A549 treated with DMSO at 1 μM for 4 hours (cell line): ENCODE measurements around the gene CD300H. TPM values are rescaled to one million over a fixed set of nuclear protein-coding genes. Genes with fewer than 3 reads are reported as not detected.

ENCODE experiments used
- total RNA-seq: library from RNA; stranded (reverse); fragments of 200-300 nt; extraction: Qiagen RNA extraction; gene quantifications from 5 replicates; pipeline ENCODE4 v1.2.3, GENCODE V29; 2022; ENCODE audit warnings: low read depth

CD300H gene
- total RNA-seq: 0.53 to 0.88 TPM (median 0.55 TPM) in 3 of 5 replicates, not detected in the others

GRCh38 chr17:74567397-74567796 is at the start of gene CD300H:
TSS of gene CD300H (minus strand) at chr17:74567509.

GRCh38 chr17:74592087-74592990 is 25.0 kb upstream of the CD300H start, which contains the start of gene CD300LD:
TSS of gene CD300LD (minus strand) at chr17:74592283. CDS start at chr17:74592202, 81 bp downstream.

GRCh38 chr17:74545843-74546230 is 21.5 kb downstream of the CD300H start, which contains the start of gene CD300C:
TSS of gene CD300C (minus strand) at chr17:74546115. CDS start at chr17:74545782, 333 bp downstream.

GRCh38 chr17:74531231-74531761 is 36.0 kb downstream of the CD300H start, which contains the start of gene CD300LB:
TSS of gene CD300LB (minus strand) at chr17:74531475. CDS start at chr17:74531350, 125 bp downstream.

Other genes with a start within 250 kb of the CD300H start
- not detected in 5 replicates for gene KIF19, start 241.3 kb downstream of the CD300H start, total RNA-seq
- 0.08 TPM in 1 of 5 replicates, not detected in the others for gene BTBD17, start 205.6 kb downstream of the CD300H start, total RNA-seq
- not detected in 5 replicates for gene GPR142, start 200.0 kb downstream of the CD300H start, total RNA-seq
- 61.8 to 88.6 TPM (median 75.6 TPM) in 5 replicates for gene GPRC5C, start 135.4 kb downstream of the CD300H start, total RNA-seq
- gene CD300A, start 100.9 kb downstream of the CD300H start, total RNA-seq: 0.06 to 1.1 TPM (median 0.08 TPM) in 4 of 5 replicates, not detected in the other
- 0.07 to 0.12 TPM in 2 of 5 replicates, not detected in the others for gene CD300LB, start 36.0 kb downstream of the CD300H start, total RNA-seq
- 0.15 to 0.26 TPM (median 0.23 TPM) in 5 replicates for gene CD300C, start 21.4 kb downstream of the CD300H start, total RNA-seq
- gene CD300LD, start 24.8 kb upstream of the CD300H start, total RNA-seq: not detected in 5 replicates
- gene CD300E, start 56.2 kb upstream of the CD300H start, total RNA-seq: not detected in 5 replicates
- gene CD300LF, start 145.4 kb upstream of the CD300H start, total RNA-seq: not detected in 5 replicates
- gene RAB37, start 169.7 kb upstream of the CD300H start, total RNA-seq: 0.99 to 1.6 TPM (median 1.3 TPM) in 5 replicates
- 35.8 to 49.4 TPM (median 45.3 TPM) in 5 replicates for gene NHERF1, start 181.1 kb upstream of the CD300H start, total RNA-seq
- 52.1 to 64.3 TPM (median 56.3 TPM) in 5 replicates for gene NAT9, start 208.8 kb upstream of the CD300H start, total RNA-seq